GM12865 (cell line): ENCODE measurements around the gene KBTBD13.

Experiments used
- DNase-seq: peaks from one replicate; pipeline ENCODE4 v3.0.0; 2010; ENCODE audit warnings: low read depth
- H3K4me3 ChIP-seq: 2 replicates; pipeline ENCODE4 v1.5.1; 2011; ENCODE audit warnings: mild to moderate bottlenecking, low read depth, low read length, control low read depth
- CTCF ChIP-seq: IDR thresholded peaks from 2 replicates; pipeline ENCODE4 v1.5.1; 2011; ENCODE audit warnings: low read length, control low read depth, low read depth, inconsistent platforms; ENCODE audit not compliant: insufficient read depth; ENCODE audit errors: missing control alignments

KBTBD13 gene

DNA sequence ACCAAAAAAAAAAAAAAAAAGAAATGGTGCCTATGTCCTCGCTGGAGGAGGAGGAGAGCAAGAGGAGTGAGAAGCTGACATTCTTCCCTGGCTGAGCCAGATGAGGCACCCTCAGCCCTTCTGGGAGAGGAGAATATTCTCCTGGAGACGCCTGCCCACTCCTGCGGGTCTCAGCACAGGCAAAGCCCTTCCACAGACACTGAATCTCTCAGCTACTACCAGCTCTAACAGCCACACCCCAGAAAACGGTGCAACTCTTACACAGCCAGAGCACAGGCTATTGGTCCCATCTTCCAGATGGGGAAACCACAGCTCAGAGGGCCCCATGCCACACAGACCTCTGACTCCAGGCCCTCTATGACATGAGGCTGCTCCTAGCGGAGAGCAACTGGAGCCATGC lies 14.5 kb upstream of the KBTBD13 start:
- DNase-seq: no peak
- no peak for TF ChIP-seq CTCF
- no peak overlapping the region for H3K4me3 ChIP-seq

GRCh38 chr15:65062726-65063125 lies 13.8 kb upstream of the KBTBD13 start:
- no peak for TF ChIP-seq CTCF
- H3K4me3 ChIP-seq: no peak overlapping the region
- no peak for DNase-seq

DNA sequence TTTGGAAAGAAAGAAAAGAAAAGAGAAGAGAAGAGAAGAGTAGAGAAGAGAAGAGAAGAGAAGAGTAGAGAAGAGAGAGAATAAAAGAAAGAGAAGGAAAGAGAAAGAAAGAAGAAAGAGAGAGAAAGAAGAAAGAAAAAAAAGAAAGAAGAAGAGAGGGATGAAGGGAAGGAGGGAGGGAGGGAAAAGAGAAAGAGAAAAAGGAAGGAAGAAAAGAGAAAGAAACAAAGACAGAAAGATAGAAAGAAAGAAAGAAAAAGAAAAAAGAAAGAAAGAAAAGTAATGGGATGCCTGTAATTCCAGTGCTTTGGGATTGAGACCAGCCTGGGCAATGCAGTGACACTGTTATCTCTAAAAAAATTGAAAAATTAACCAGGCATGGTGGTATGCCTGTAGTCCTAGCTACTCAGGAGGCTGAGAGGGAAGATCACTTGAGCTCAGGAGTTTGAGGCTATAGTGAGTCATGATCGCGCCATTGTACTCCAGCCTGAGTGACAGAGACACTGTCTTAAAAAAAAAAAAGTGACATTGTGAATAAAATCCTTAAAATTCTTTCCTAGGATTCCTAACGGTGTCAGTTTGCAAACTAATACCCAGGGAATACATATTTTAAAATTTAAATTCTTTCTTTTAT lies 10.4 kb upstream of the KBTBD13 start:
- DNase-seq: no peak
- no peak for TF ChIP-seq CTCF
- no peak overlapping the region for H3K4me3 ChIP-seq

DNA sequence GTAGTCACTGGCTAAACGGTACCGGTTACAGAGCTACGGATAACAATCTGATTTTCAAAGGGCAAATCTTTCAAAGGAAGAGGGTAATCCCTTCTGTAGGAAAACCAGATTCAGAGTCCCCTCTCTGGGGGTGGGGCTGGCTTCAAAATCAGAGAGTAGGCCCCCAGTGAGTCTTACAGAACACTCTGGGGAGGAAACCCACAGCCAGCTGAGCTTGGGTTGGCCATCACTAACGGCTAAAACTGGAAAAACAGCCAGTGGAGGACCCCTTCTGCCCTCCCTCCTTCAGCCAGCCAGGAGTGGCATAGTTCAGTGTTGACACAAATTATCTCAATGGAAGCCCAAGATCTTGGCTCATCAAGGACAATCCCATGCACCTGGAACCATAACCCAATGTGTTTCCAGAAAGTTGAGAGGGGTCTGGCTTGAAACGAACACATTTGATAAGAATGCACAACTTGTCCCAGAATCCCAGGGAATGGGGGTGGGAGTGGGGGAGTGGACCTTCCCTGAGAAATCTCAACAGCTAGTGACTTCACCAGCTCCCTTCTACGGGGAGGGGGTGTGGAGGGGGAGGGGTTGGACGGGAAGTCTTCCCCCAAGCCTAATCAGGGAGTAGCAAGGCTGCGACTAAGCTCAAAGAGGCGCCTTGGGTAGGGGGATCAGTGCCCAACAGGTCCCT lies 9.8 kb upstream of the KBTBD13 start:
- TF ChIP-seq CTCF: no peak
- no peak for DNase-seq
- no peak overlapping the region for H3K4me3 ChIP-seq

DNA sequence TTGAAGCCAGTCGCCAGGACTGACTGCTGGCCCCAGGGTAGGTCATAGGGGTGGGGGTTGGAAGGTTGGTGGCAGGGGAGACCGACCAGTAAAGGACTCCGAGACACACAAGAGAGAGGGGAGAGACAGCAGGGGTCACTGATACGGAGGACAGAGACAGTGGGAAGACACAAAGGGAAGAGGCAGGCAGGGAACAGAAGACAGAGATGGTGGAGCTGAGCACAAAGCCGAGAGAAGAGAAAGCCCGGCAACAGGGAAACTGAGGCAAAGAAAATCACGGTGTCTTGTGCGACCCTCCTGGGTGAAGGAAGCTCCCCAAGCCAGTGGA lies 9.3 kb upstream of the KBTBD13 start:
- no peak overlapping the region for H3K4me3 ChIP-seq
- no peak for DNase-seq

GRCh38 chr15:65067645-65068402 lies 8.7 kb upstream of the KBTBD13 start, which contains the start of gene RASL12:
RASL12 (minus strand) TSS chr15:65067991; CDS start chr15:65067835, 156 bp downstream.
- no peak within 1 kb of the TSS for H3K4me3 ChIP-seq
- no peak for TF ChIP-seq CTCF
- no peak for DNase-seq

More for the DNA sequence above, 9.3 kb upstream of the KBTBD13 start:
- no peak for TF ChIP-seq CTCF
